Mononuclear cell (primary cell): Measurements from ENCODE around the gene SLC4A5. TPM values are rescaled to one million over a fixed set of nuclear protein-coding genes. Genes with fewer than 3 reads are reported as not detected.

Source experiments
- H3K27me3 ChIP-seq: 2 replicates; pipeline ENCODE4 v1.6.0; 2011; ENCODE audit warnings: low read length, control low read depth; ENCODE audit not compliant: insufficient read depth
- H3K4me1 ChIP-seq: 2 replicates; pipeline ENCODE4 v1.5.1; 2011; ENCODE audit warnings: mild to moderate bottlenecking, low read length, control low read depth; ENCODE audit not compliant: insufficient read depth
- H3K4me3 ChIP-seq: 2 replicates; pipeline ENCODE4 v1.5.1; 2011; ENCODE audit warnings: mild to moderate bottlenecking, low read length, moderate library complexity
- H3K9me3 ChIP-seq: 2 replicates; pipeline ENCODE4 v1.5.1; 2011; ENCODE audit warnings: low read depth, mild to moderate bottlenecking, control low read depth, low read length
- total RNA-seq: library from RNA; depleted of rRNA; stranded (reverse); fragments of >200 nt; gene quantifications from one replicate; pipeline ENCODE4 v1.2.3, GENCODE V29; 2012

SLC4A5 gene
- total RNA-seq, 1 donor: 6.7 TPM

- no peaks in the 10 kb centered on the region for H3K27me3 ChIP-seq
- peaks cover 74% of the 10 kb centered on the region for H3K4me1 ChIP-seq
- H3K9me3 ChIP-seq: no peaks in the 10 kb centered on the region
- no peak overlapping the region for H3K4me3 ChIP-seq
These were observed 159.3 kb downstream of the SLC4A5 start for GRCh38 chr2:74183878-74184277.

DNA sequence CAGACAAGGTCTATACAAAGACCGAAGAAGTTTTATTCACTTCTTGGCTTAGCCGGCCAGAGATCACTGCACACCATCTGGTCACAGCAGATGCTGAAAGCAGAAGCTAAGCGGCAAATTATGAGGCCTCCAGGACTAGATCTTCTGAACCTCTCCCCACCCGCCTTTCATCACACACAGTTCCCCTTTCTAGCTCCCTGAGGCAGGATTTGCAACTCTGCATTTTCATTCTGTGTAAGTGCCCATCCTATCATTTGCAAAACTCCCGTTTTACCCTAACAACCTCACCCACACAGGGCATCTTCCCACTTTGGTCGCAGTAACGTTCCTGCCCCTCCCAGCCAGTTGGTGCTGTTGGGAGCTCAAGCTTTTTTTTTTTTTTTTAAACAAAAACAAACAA is 161.5 kb downstream of the SLC4A5 start:
- Histone ChIP-seq H3K9me3 (no peaks in the 10 kb centered on the region), H3K27me3 (no peaks in the 10 kb centered on the region), H3K4me3 (no peak overlapping the region), H3K4me1 (peaks cover 75% of the 10 kb centered on the region)

- peaks cover 74% of the 10 kb centered on the region for H3K4me1 ChIP-seq
- H3K4me3 ChIP-seq: peak overlapping the region; percentile 95
- no peaks in the 10 kb centered on the region for H3K9me3 ChIP-seq
- no peaks in the 10 kb centered on the region for H3K27me3 ChIP-seq
These were observed 164.0 kb downstream of the SLC4A5 start for GRCh38 chr2:74179063-74179865.

GRCh38 chr2:74178211-74179062 is 164.8 kb downstream of the SLC4A5 start, which contains the start of gene MOB1A:
Gene MOB1A, minus strand, starts transcription at chr2:74178879. Its CDS starts 205 bp downstream, at chr2:74178674.
- peak within 1 kb of the TSS; percentile 95 for H3K4me3 ChIP-seq
- peaks cover 70% of the 10 kb centered on the region for H3K4me1 ChIP-seq
- H3K9me3 ChIP-seq: no peaks in the 10 kb centered on the region
- no peaks in the 10 kb centered on the region for H3K27me3 ChIP-seq

- H3K4me1 ChIP-seq: peaks cover 72% of the 10 kb centered on the region
- peak overlapping the region; percentile 95 for H3K4me3 ChIP-seq
- H3K9me3 ChIP-seq: no peaks in the 10 kb centered on the region
- no peaks in the 10 kb centered on the region for H3K27me3 ChIP-seq
These were observed 165.5 kb downstream of the SLC4A5 start for GRCh38 chr2:74177696-74178095.

GRCh38 chr2:74174909-74175308 is 168.3 kb downstream of the SLC4A5 start:
- peaks cover 45% of the 10 kb centered on the region for H3K4me1 ChIP-seq
- no peaks in the 10 kb centered on the region for H3K9me3 ChIP-seq
- no peak overlapping the region for H3K4me3 ChIP-seq
- H3K27me3 ChIP-seq: no peaks in the 10 kb centered on the region

- Histone ChIP-seq H3K4me1 (peaks cover 7% of the 10 kb centered on the region), H3K9me3 (no peaks in the 10 kb centered on the region), H3K27me3 (no peaks in the 10 kb centered on the region), H3K4me3 (no peak overlapping the region)
These were observed 174.5 kb downstream of the SLC4A5 start for GRCh38 chr2:74168739-74169138.

Other genes with a start within 250 kb of the SLC4A5 start
- 12.7 TPM for gene BOLA3, start 195.5 kb downstream of the SLC4A5 start, total RNA-seq
- gene MOB1A, start 164.5 kb downstream of the SLC4A5 start, total RNA-seq: 286 TPM
- 32.1 TPM for gene MTHFD2, start 144.8 kb downstream of the SLC4A5 start, total RNA-seq
- 41.8 TPM for gene DCTN1, start 36.9 kb upstream of the SLC4A5 start, total RNA-seq
- 0.94 TPM for gene C2orf81, start 78.2 kb upstream of the SLC4A5 start, total RNA-seq
- gene WDR54, start 78.3 kb upstream of the SLC4A5 start, total RNA-seq: 9.3 TPM
- gene RTKN, start 98.5 kb upstream of the SLC4A5 start, total RNA-seq: 0.31 TPM
- gene INO80B, start 111.7 kb upstream of the SLC4A5 start, total RNA-seq: 15.3 TPM
- 18.5 TPM for gene WBP1, start 115.0 kb upstream of the SLC4A5 start, total RNA-seq
- 17.1 TPM for gene MOGS, start 122.0 kb upstream of the SLC4A5 start, total RNA-seq
- 8.3 TPM for gene MRPL53, start 129.3 kb upstream of the SLC4A5 start, total RNA-seq
- gene CCDC142, start 139.6 kb upstream of the SLC4A5 start, total RNA-seq: 8.3 TPM
- gene TTC31, start 139.7 kb upstream of the SLC4A5 start, total RNA-seq: 14.0 TPM
- gene LBX2, start 156.2 kb upstream of the SLC4A5 start, total RNA-seq: 0.21 TPM
- 12.1 TPM for gene PCGF1, start 164.3 kb upstream of the SLC4A5 start, total RNA-seq
- 0.10 TPM for gene TLX2, start 171.0 kb upstream of the SLC4A5 start, total RNA-seq
- not detected for gene DQX1, start 182.8 kb upstream of the SLC4A5 start, total RNA-seq
- gene AUP1, start 186.3 kb upstream of the SLC4A5 start, total RNA-seq: 115 TPM
- 17.9 TPM for gene HTRA2, start 186.5 kb upstream of the SLC4A5 start, total RNA-seq
- 3.9 TPM for gene LOXL3, start 210.5 kb upstream of the SLC4A5 start, total RNA-seq
- gene DOK1, start 211.3 kb upstream of the SLC4A5 start, total RNA-seq: 2.9 TPM